ENCODE results near the gene ZFAND2A.

DNA sequence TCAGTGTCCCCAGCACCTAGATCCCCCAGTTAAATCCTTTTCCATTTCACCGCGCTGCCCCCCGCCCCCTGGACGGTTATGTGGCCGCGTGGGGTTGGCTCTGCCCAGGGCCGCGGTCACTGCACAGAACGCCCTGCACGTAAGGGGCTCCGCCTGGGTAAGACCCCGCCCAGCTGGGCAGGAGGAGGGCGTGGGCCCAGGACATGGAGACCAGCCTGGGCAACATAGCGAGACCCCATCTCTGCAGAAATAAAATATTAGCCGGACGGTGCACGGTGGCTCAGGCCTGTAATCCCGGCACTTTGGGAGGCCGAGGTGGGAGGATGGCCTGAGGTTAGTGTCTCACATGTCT lies 650 bp upstream of the ZFAND2A start:
- TF ChIP-seq, protein P1, sequence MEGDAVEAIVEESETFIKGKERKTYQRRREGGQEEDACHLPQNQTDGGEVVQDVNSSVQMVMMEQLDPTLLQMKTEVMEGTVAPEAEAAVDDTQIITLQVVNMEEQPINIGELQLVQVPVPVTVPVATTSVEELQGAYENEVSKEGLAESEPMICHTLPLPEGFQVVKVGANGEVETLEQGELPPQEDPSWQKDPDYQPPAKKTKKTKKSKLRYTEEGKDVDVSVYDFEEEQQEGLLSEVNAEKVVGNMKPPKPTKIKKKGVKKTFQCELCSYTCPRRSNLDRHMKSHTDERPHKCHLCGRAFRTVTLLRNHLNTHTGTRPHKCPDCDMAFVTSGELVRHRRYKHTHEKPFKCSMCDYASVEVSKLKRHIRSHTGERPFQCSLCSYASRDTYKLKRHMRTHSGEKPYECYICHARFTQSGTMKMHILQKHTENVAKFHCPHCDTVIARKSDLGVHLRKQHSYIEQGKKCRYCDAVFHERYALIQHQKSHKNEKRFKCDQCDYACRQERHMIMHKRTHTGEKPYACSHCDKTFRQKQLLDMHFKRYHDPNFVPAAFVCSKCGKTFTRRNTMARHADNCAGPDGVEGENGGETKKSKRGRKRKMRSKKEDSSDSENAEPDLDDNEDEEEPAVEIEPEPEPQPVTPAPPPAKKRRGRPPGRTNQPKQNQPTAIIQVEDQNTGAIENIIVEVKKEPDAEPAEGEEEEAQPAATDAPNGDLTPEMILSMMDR (IDR thresholded peaks at IDR 0.05; ENCODE audit: extremely low read depth in 1 of 2, insufficient read depth in 1 of 2, low read depth in 1 of 2, low read length in 2 of 2): no peak
- TF ChIP-seq POLR2A (IDR thresholded peaks at IDR 0.05; ENCODE audit: low read depth, low read length) (no peak), EZH2 (IDR thresholded peaks at IDR 0.05; ENCODE audit: borderline replicate concordance, low read depth, low read length, severe bottlenecking) (no peak), POLR2AphosphoS5 (IDR thresholded peaks at IDR 0.05; ENCODE audit: insufficient read depth, low read depth, low read length) (no peak), MYC (IDR thresholded peaks at IDR 0.05; ENCODE audit: low read depth, low read length) (no peak)
